ENCODE data around the gene PPP1R3E. TPM values are rescaled to one million over a fixed set of nuclear protein-coding genes. Genes with fewer than 3 reads are reported as not detected.

Gene PPP1R3E
- total RNA-seq, 1 experiment from 2014 or later = 3.9 TPM

- Histone ChIP-seq H2BK15ac (ENCODE audit: low read depth, low read length) (no peak within 1 kb of the TSS), H3K56ac (ENCODE audit: insufficient read length, low read depth, low read length) (no peak within 1 kb of the TSS), H3K23ac (ENCODE audit: insufficient read length, low read depth, low read length) (no peak within 1 kb of the TSS), H2BK20ac (ENCODE audit: low read depth, low read length, poor library complexity, severe bottlenecking) (no peak within 1 kb of the TSS), H3K9ac (ENCODE audit: extremely low read depth, insufficient read length, low read length) (peak within 1 kb of the TSS; percentile 80), H4K5ac (ENCODE audit: insufficient read length, low read depth, low read length) (no peak within 1 kb of the TSS), H3K9me3 (ENCODE audit: control insufficient read depth, low read depth, low read length) (no peaks in the 10 kb centered on the region), H3K18ac (ENCODE audit: insufficient read length, low read depth, low read length) (peak within 1 kb of the TSS; percentile 52), H3K79me2 (ENCODE audit: insufficient read depth, low read length) (no peaks in the 10 kb centered on the region), H4K91ac (ENCODE audit: insufficient read length, low read depth, low read length) (no peak within 1 kb of the TSS), H2BK120ac (ENCODE audit: low read depth, low read length, poor library complexity, severe bottlenecking) (no peak within 1 kb of the TSS), H3K4ac (ENCODE audit: low read depth, low read length) (no peak within 1 kb of the TSS), H2AFZ (ENCODE audit: low read length) (peak within 1 kb of the TSS; percentile 2), H3K4me1 (ENCODE audit: insufficient read depth, low read length) (no peaks in the 10 kb centered on the region), H3T11ph (ENCODE audit: low read length) (no peak within 1 kb of the TSS), H4K20me1 (ENCODE audit: control insufficient read depth, insufficient read depth, insufficient read length) (no peaks in the 10 kb centered on the region), H3K23me2 (ENCODE audit: insufficient read length, low read depth, low read length, poor library complexity, severe bottlenecking) (peaks cover 19% of the 10 kb centered on the region), H4K8ac (replicated peaks; ENCODE audit: insufficient read length, low read depth, low read length) (no peak within 1 kb of the TSS), H3K4me2 (ENCODE audit: insufficient read depth, insufficient read length, low read length) (peak within 1 kb of the TSS; percentile 90), H2AK5ac (ENCODE audit: insufficient read length, low read length) (no peak within 1 kb of the TSS), H3K27ac (ENCODE audit: insufficient read length, low read depth, low read length) (no peak within 1 kb of the TSS), H2BK12ac (ENCODE audit: insufficient read length, low read depth, low read length) (no peak within 1 kb of the TSS), H3K79me1 (ENCODE audit: insufficient read depth, low read depth, low read length, poor library complexity, severe bottlenecking) (peaks cover 6% of the 10 kb centered on the region), H3K14ac (ENCODE audit: insufficient read depth, low read length) (peak within 1 kb of the TSS; percentile 81; the same call in 1 of the 2 replicates), H3K27me3 (ENCODE audit: insufficient read depth, low read length) (no peaks in the 10 kb centered on the region; the same call in 1 of the 2 replicates), H2BK5ac (ENCODE audit: insufficient read length, low read length) (no peak within 1 kb of the TSS)
- peaks cover 23 to 26% (median 25%) of the 10 kb centered on the region in 3 experiments for H3K36me3 Mint-ChIP-seq (ENCODE audit: insufficient read depth in 1 of 3, low read depth in 3 of 3)
- H3K9me3 Mint-ChIP-seq = no peaks in the 10 kb centered on the region
- H3K4me1 Mint-ChIP-seq = peaks cover 20 to 28% of the 10 kb centered on the region in 2 experiments
- peak; percentile 96 for DNase-seq
- no peak for TF ChIP-seq CTCF (conservative IDR thresholded peaks at IDR 0.05)
- WGBS (ENCODE audit: extremely low coverage, insufficient read length, low lambda C conversion rate) = no CpG with 5 or more reads among the region's 24 CpGs
- H3K27ac Mint-ChIP-seq = peak within 1 kb of the TSS; percentile 94 to 98 (median 95)
- H3K4me3 Mint-ChIP-seq = peak within 1 kb of the TSS; percentile 90 to 91
- peaks cover 17% of the 10 kb centered on the region for H3K27me3 Mint-ChIP-seq (ENCODE audit: low read depth)
Observed at GRCh38 chr14:23306412-23307145, 3.9 kb upstream of the PPP1R3E start, which contains the start of gene BCL2L2. TSS of gene BCL2L2 (plus strand) at chr14:23306833. CDS start at chr14:23307768, 935 bp downstream.

All from H9 (cell line).